H1 (cell line): Measurements from ENCODE around the gene MSL1. TPM values are rescaled to one million over a fixed set of nuclear protein-coding genes. Genes with fewer than 3 reads are reported as not detected.

Experiments used
- CTCF ChIA-PET: fragments of 300-600 bp; sonication (Branson Sonifier 250); formaldehyde crosslinking; loops from one replicate; lab custom pipeline; 2021; ENCODE audit not compliant: partially characterized antibody; lab: Charles Lee
- POLR2A ChIA-PET: fragments of 300-600 bp; sonication (Branson Sonifier 250); formaldehyde crosslinking; loops from one replicate; lab custom pipeline; 2021; ENCODE audit warnings: inconsistent platforms; ENCODE audit not compliant: partially characterized antibody; lab: Charles Lee
- DNase-seq, 2 experiments: peaks; one replicate each; pipeline versions ENCODE4 v3.0.0 to v3.0.0-alpha.2; 2010 to 2022; ENCODE audit warnings: low spot score in 2 of 2, low read depth in 1 of 2, mixed read lengths in 1 of 2
- FAIRE-seq: peaks from 2 replicates; lab custom pipeline; 2011; peaks lifted over from hg19 to GRCh38; lab: Jason Lieb, UNC
- H2AFZ ChIP-seq: 2 replicates; pipeline ENCODE4 v1.8.1; 2012; ENCODE audit warnings: low read length, inconsistent platforms
- H2AK5ac ChIP-seq: 2 replicates; pipeline ENCODE4 v1.6.1; 2013; ENCODE audit warnings: low read depth, low read length
- H2BK120ac ChIP-seq: replicated peaks from 2 replicates; pipeline ENCODE3; 2013; ENCODE audit warnings: low read depth, low read length, inconsistent platforms
- H2BK12ac ChIP-seq: 2 replicates; pipeline ENCODE4 v1.6.1; 2013; ENCODE audit warnings: low read depth, low read length
- H2BK15ac ChIP-seq: 2 replicates; pipeline ENCODE4 v1.6.1; 2013; ENCODE audit warnings: low read length
- H2BK20ac ChIP-seq: 2 replicates; pipeline ENCODE4 v1.6.1; 2013; ENCODE audit warnings: low read length
- H2BK5ac ChIP-seq: 2 replicates; pipeline ENCODE4 v1.6.1; 2013; ENCODE audit warnings: low read depth, low read length
- H3K14ac ChIP-seq: 2 replicates; pipeline ENCODE4 v1.6.1; 2013; ENCODE audit warnings: inconsistent platforms; ENCODE audit not compliant: insufficient read length
- H3K18ac ChIP-seq: 2 replicates; pipeline ENCODE4 v1.6.1; 2013; ENCODE audit warnings: low read length; ENCODE audit errors: extremely low read depth
- H3K23ac ChIP-seq: 2 replicates; pipeline ENCODE4 v1.6.1; 2013; ENCODE audit warnings: inconsistent platforms; ENCODE audit not compliant: insufficient read length
- H3K23me2 ChIP-seq: 2 replicates; pipeline ENCODE4 v1.6.1; 2013; ENCODE audit warnings: low read depth, low read length
- H3K27ac ChIP-seq: 2 replicates; pipeline ENCODE4 v1.6.1; 2011; ENCODE audit warnings: low read depth, low read length, inconsistent platforms
- H3K27me3 ChIP-seq, 4 experiments: replicated peaks in 1 of 4; 1 replicate in 1 of 4; 2 replicates in 3 of 4; pipeline versions ENCODE4 v1.6.1 to v1.8.1; 2011 to 2013; ENCODE audit warnings: low read length in 3 of 4, mild to moderate bottlenecking in 3 of 4, inconsistent platforms in 2 of 4, mixed read lengths in 2 of 4, moderate library complexity in 1 of 4; ENCODE audit not compliant: control insufficient read depth in 3 of 4, insufficient read depth in 3 of 4; ENCODE audit errors: extremely low read depth in 1 of 4
- H3K36me3 ChIP-seq, 4 experiments: 2 replicates each; pipeline versions ENCODE4 v1.6.1 to v1.8.1; 2011 to 2013; ENCODE audit warnings: mild to moderate bottlenecking in 4 of 4, low read length in 3 of 4, moderate library complexity in 2 of 4, control low read depth in 1 of 4, inconsistent platforms in 1 of 4; ENCODE audit not compliant: insufficient read depth in 4 of 4, control insufficient read depth in 2 of 4
- H3K4ac ChIP-seq: replicated peaks from 2 replicates; pipeline ENCODE3; 2013; ENCODE audit warnings: low read length, low read depth, mixed read lengths, inconsistent platforms; ENCODE audit not compliant: insufficient read length
- H3K4me1 ChIP-seq, 4 experiments: replicated peaks in 1 of 4; 1 replicate in 1 of 4; 2 replicates in 3 of 4; pipeline versions ENCODE4 v1.6.1 to v1.8.1; 2011 to 2013; ENCODE audit warnings: low read length in 3 of 4, inconsistent platforms in 2 of 4, mixed read lengths in 1 of 4; ENCODE audit not compliant: insufficient read depth in 4 of 4, control insufficient read depth in 3 of 4
- H3K4me2 ChIP-seq, 2 experiments: 2 replicates each; pipeline versions ENCODE4 v1.6.1 to v1.8.1; 2011 to 2013; ENCODE audit warnings: low read depth in 2 of 2, low read length in 2 of 2, control low read depth in 1 of 2, inconsistent platforms in 1 of 2, mild to moderate bottlenecking in 1 of 2; ENCODE audit not compliant: insufficient read depth in 1 of 2
- H3K4me3 ChIP-seq, 4 experiments: fragments of 200-600, 300-600 bp in 1 of 4; sonication (generic), shearing (Covaris generic), sonication (Bioruptor Twin) in 1 of 4; 2 replicates each; pipeline versions ENCODE4 v1.5.1 to v1.8.1; 2011 to 2016; ENCODE audit warnings: low read length in 4 of 4, low read depth in 3 of 4, control low read depth in 2 of 4, inconsistent platforms in 2 of 4, mild to moderate bottlenecking in 2 of 4, mixed read lengths in 1 of 4, moderate library complexity in 1 of 4; ENCODE audit not compliant: insufficient read depth in 2 of 4; ENCODE audit errors: extremely low read depth in 1 of 4
- H3K56ac ChIP-seq: replicated peaks from 2 replicates; pipeline ENCODE3; 2013; ENCODE audit warnings: low read depth, mild to moderate bottlenecking, mixed read lengths, low read length, inconsistent platforms; ENCODE audit not compliant: insufficient read length
- H3K79me1 ChIP-seq: 2 replicates; pipeline ENCODE4 v1.6.1; 2013; ENCODE audit warnings: low read depth, low read length, control low read depth
- H3K79me2 ChIP-seq, 2 experiments: 2 replicates each; pipeline versions ENCODE4 v1.6.1 to v1.8.1; 2012 to 2013; ENCODE audit warnings: low read length in 2 of 2, mild to moderate bottlenecking in 2 of 2, inconsistent platforms in 1 of 2; ENCODE audit not compliant: insufficient read depth in 2 of 2, control insufficient read depth in 1 of 2
- H3K9ac ChIP-seq, 4 experiments: replicated peaks in 1 of 4; 1 replicate in 1 of 4; 2 replicates in 3 of 4; pipeline versions ENCODE4 v1.6.1 to v1.8.1; 2011 to 2013; ENCODE audit warnings: low read depth in 3 of 4, low read length in 3 of 4, control low read depth in 2 of 4, mild to moderate bottlenecking in 2 of 4, moderate library complexity in 2 of 4, inconsistent platforms in 1 of 4; ENCODE audit errors: extremely low read depth in 1 of 4
- H3K9me3 ChIP-seq, 2 experiments: 2 replicates each; pipeline versions ENCODE4 v1.6.1 to v1.8.1; 2012 to 2013; ENCODE audit warnings: mild to moderate bottlenecking in 2 of 2, moderate library complexity in 2 of 2, control low read depth in 1 of 2, inconsistent platforms in 1 of 2, low read depth in 1 of 2, low read length in 1 of 2, mixed read lengths in 1 of 2; ENCODE audit not compliant: insufficient read depth in 2 of 2
- H4K20me1 ChIP-seq, 2 experiments: replicated peaks in 1 of 2; 2 replicates each; pipeline versions ENCODE3 to v1.8.1; 2011 to 2013; ENCODE audit warnings: inconsistent platforms in 2 of 2, low read length in 2 of 2, mild to moderate bottlenecking in 1 of 2; ENCODE audit not compliant: insufficient read depth in 2 of 2, control insufficient read depth in 1 of 2
- H4K5ac ChIP-seq: 2 replicates; pipeline ENCODE4 v1.6.1; 2013; ENCODE audit warnings: low read length, low read depth, mixed read lengths, inconsistent platforms; ENCODE audit not compliant: insufficient read length
- H4K8ac ChIP-seq: 2 replicates; pipeline ENCODE4 v1.8.0; 2013; ENCODE audit warnings: mild to moderate bottlenecking, moderate library complexity, low read length, inconsistent platforms; ENCODE audit not compliant: insufficient read depth; ENCODE audit errors: extremely low read depth
- H4K91ac ChIP-seq: replicated peaks from 2 replicates; pipeline ENCODE3; 2013; ENCODE audit warnings: low read length, mixed read lengths, inconsistent platforms; ENCODE audit not compliant: insufficient read length
- GABPA ChIP-seq: IDR thresholded peaks from 2 replicates; pipeline ENCODE4 v1.6.1; 2011; ENCODE audit warnings: mild to moderate bottlenecking, low read length, moderate library complexity, borderline replicate concordance; ENCODE audit not compliant: insufficient read depth
- GTF2F1 ChIP-seq: IDR thresholded peaks from 2 replicates; pipeline ENCODE4 v1.6.1; 2012; ENCODE audit warnings: low read depth, low read length, improper control_type of control experiment, borderline replicate concordance
- KDM1A ChIP-seq: fragments of 200-600, 300-600 bp; sonication (generic); IDR thresholded peaks from 2 replicates; pipeline ENCODE4 v1.7.1; 2016; ENCODE audit warnings: mild to moderate bottlenecking, low read length, borderline replicate concordance
- NANOG ChIP-seq: IDR thresholded peaks from 2 replicates; pipeline ENCODE4 v1.6.1; 2011; ENCODE audit warnings: low read length, low read depth, mild to moderate bottlenecking, inconsistent platforms; ENCODE audit not compliant: insufficient read depth, poor library complexity, severe bottlenecking
- RAD21 ChIP-seq, 2 experiments: IDR thresholded peaks in 1 of 2; conservative IDR thresholded peaks in 1 of 2; 2 replicates each; pipeline ENCODE4 v1.6.1; 2011; ENCODE audit warnings: low read depth in 2 of 2, low read length in 2 of 2, improper control_type of control experiment in 1 of 2, inconsistent platforms in 1 of 2, mild to moderate bottlenecking in 1 of 2, moderate library complexity in 1 of 2
- USF2 ChIP-seq: IDR thresholded peaks from 2 replicates; pipeline ENCODE4 v1.6.1; 2011; ENCODE audit warnings: low read length, improper control_type of control experiment
- WGBS, 2 experiments: shearing (Covaris generic) in 1 of 2; methylation state at CpG; one replicate each; pipeline versions ENCODE4 v1.1.6 to v1.1.7; 2013 to 2015; ENCODE audit warnings: low lambda C conversion rate in 2 of 2, mixed read lengths in 2 of 2, inconsistent platforms in 1 of 2, low coverage in 1 of 2, missing lambda C conversion rate in 1 of 2; ENCODE audit not compliant: insufficient replicate concordance in 2 of 2, insufficient coverage in 1 of 2, insufficient read length in 1 of 2; ENCODE audit errors: extremely low coverage in 1 of 2, missing lambda C conversion rate in 1 of 2; 5-methylcytosine and 5-hydroxymethylcytosine counted together
- polyA plus RNA-seq, 7 experiments: library from polyadenylated mRNA; depleted of rRNA in 3 of 7; stranded (reverse) in 5 of 7; unstranded in 2 of 7; fragments of >200 nt in 5 of 7; fragments of 200-250 nt in 2 of 7; gene quantifications; 1 replicate in 5 of 7; 2 replicates in 1 of 7; 4 replicates in 1 of 7; pipeline versions ENCODE4 v1.2.1 to v1.2.3, GENCODE V29; 2011 to 2013; ENCODE audit warnings: missing spikeins in 2 of 7, mixed read lengths in 2 of 7
- total RNA-seq: library from RNA; stranded (reverse); fragmentation: NEBNext Ultra II Directional; extraction: Animal tissue kit (Norgen Biotek cat#: 25700); gene quantifications from 2 replicates; pipeline ENCODE4 v1.2.1, GENCODE V29; 2021

MSL1 gene
- total and polyA plus RNA-seq, 2 of the 8 experiments (the other 6 are each of a cell fraction or from before 2014, with no cell fraction given), result 24.1 to 66.5 TPM

GRCh38 chr17:40100669-40101366, 21.0 kb upstream of the MSL1 start:
- Histone ChIP-seq H3K9me3 (peaks cover 0 to 6% of the 10 kb centered on the region in 2 experiments; a peak in 1 of 4 replicates), H3K56ac (no peak overlapping the region), H3K36me3 (peaks cover 0 to 8% (median 3%) of the 10 kb centered on the region in 4 experiments; a peak in 4 of 8 replicates), H3K79me2 (no peaks in the 10 kb centered on the region; a peak in 1 of 4 replicates), H3K4me2 (peak overlapping the region; percentile 89 to 95), H3K79me1 (peaks cover 4% of the 10 kb centered on the region; the same call in 1 of the 2 replicates), H2AFZ (peak overlapping the region; percentile 20), H3K27ac (peak overlapping the region; percentile 40; the same call in 1 of the 2 replicates), H2BK15ac (peak overlapping the region; percentile 92), H3K9ac (peak overlapping the region in 1 of 4 experiments; percentile 17; a peak in 3 of 7 replicates), H2BK120ac (no peak overlapping the region), H4K91ac (peak overlapping the region; percentile 29), H3K23me2 (peaks cover 10% of the 10 kb centered on the region; the same call in 1 of the 2 replicates), H2AK5ac (no peak overlapping the region), H2BK5ac (peak overlapping the region; percentile 56; the same call in 1 of the 2 replicates), H3K27me3 (peaks cover 6 to 27% (median 19%) of the 10 kb centered on the region in 4 experiments; a peak in 6 of 7 replicates), H3K14ac (no peak overlapping the region), H4K20me1 (no peaks in the 10 kb centered on the region), H4K8ac (peak overlapping the region; percentile 7), H2BK12ac (peak overlapping the region; percentile 85), H3K4ac (peak overlapping the region; percentile 46), H3K23ac (no peak overlapping the region), H4K5ac (no peak overlapping the region), H3K18ac (peak overlapping the region; percentile 74; the same call in 1 of the 2 replicates), H3K4me1 (peaks cover 14 to 36% (median 26%) of the 10 kb centered on the region in 4 experiments), H3K4me3 (peak overlapping the region; percentile 48 to 83 (median 63); a peak in 6 of 8 replicates), H2BK20ac (no peak overlapping the region)
- FAIRE-seq, result peak; percentile 28
- 6% methylated on average over 25 of the region's 25 CpGs; no CpG with 5 or more reads in 1 of the 2 experiments for WGBS, 2 experiments
- POLR2A ChIA-PET, result interaction anchor here (0.6 to 20.8 kb wide), 19 partner anchors 8 to 370 kb away, joined by 3 to 399 read pairs (median 5); partner anchors contain the start of genes CASC3, MED24 and MSL1
- CTCF ChIA-PET, result interaction anchor here (0.6 to 7.6 kb wide), 12 partner anchors 10 to 111 kb away, joined by 3 to 110 read pairs (median 4); partner anchors contain the start of gene CSF3
- peak; percentile 93 to 94 for DNase-seq
- TF ChIP-seq RAD21 (IDR thresholded peaks at IDR 0.05 in 1 of 2, conservative IDR thresholded peaks at IDR 0.05 in 1 of 2; ENCODE audit: low read depth in 2 of 2, low read length in 2 of 2) (0 out of 4 replicates have a peak, but pooled peaks of 1 of the 2 experiments have one; percentile 2), NANOG (no peak), KDM1A (no peak), USF2 (peak; percentile 91), GTF2F1 (no peak), GABPA (no peak)
